Heart left ventricle (tissue), 13 donors: ENCODE results near the gene ELAVL1.

Experiments used
- CTCF ChIP-seq, 12 donors: fragments of 200-600 bp; sonication (generic) in 4 of 12; IDR thresholded peaks; one replicate each; pipeline versions ENCODE4 v1.5.0 to v1.8.0; 2018 to 2022; ENCODE audit warnings: antibody characterized with exemption in 12 of 12, mild to moderate bottlenecking in 5 of 12
- POLR2A ChIP-seq, 2 donors: fragments of 450-650 bp; IDR thresholded peaks; one replicate each; pipeline ENCODE4 v1.6.1; 2017; ENCODE audit warnings: antibody characterized with exemption in 2 of 2, mild to moderate bottlenecking in 2 of 2, moderate library complexity in 2 of 2
- donor health status: ischemic (EF 13 %, LVEDD 7.1; RV severe dilation, severe dysfunction).
- donor health status: DM: no; HTN: yes; CAD: no.
- donor health status: DM: no; HTN: no; CAD: no.
- donor health status: ischemic (EF 25% LVEDD 6.9; RV normal size, moderate dysfunction).
- donor health status: ischemic (EF 25% LVEDD 5.7; RV mildly dilated, moderate dysfunction).
- donor health status: ischemic (EF 35%, LVEDD 5.7; RV mildly dilated, moderate dysfunction).
- donor health status: nonischemic (EF 11% LVEDD 7.7; RV severe dilation, severe dysfunction).
- donor health status: DM: yes; HTN: yes; CAD: no.
- donor health status: PGD.
- donor health status: ischemic (EF 29% LVEDD 5.4; RV normal size, mild dysfunction).
- donor health status: nonischemic (EF 23%, LVEDD 6.1; RV moderate dilation, normal function).

DNA sequence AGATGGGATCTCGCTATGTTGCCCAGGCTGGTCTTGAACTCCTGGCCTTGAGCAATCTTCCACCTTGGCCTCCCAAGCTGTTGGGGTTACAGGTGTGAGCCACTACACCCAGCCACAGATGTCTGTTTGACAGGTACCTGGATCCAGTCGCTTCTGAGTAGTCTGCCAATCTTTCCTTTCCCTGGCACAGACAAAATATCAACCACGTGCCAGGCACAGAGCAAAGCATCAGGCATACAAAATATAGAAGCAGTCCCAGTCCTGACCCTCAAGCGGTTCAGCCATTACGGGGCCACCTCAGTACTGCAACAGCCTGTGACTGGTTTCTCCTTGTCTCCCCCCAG lies 3.8 kb downstream of the ELAVL1 start:
- TF ChIP-seq POLR2A (IDR thresholded peaks at IDR 0.05) (no peak), CTCF (IDR thresholded peaks at IDR 0.05) (no peak)
